Glutamatergic neuron (in vitro differentiated cells): ENCODE data around the gene LRRFIP2. TPM values are rescaled to one million over a fixed set of nuclear protein-coding genes. Genes with fewer than 3 reads are reported as not detected.
"Not testable (repeated sequence)": the region's sequence is repeated elsewhere in the genome, so short reads cannot be mapped to it uniquely, and the experiment has no call there.

Experiments
- DNase-seq: peaks from one replicate; pipeline ENCODE4 v3.0.0; 2022
- H3K27ac Mint-ChIP-seq: one replicate; pipeline ENCODE4 v1.8.0; 2020; ENCODE audit warnings: mild to moderate bottlenecking, mixed read lengths, inconsistent platforms; ENCODE audit not compliant: unreplicated experiment
- H3K27me3 Mint-ChIP-seq: one replicate; pipeline ENCODE4 v1.8.0; 2020; ENCODE audit warnings: mild to moderate bottlenecking, moderate library complexity, mixed read lengths, inconsistent platforms; ENCODE audit not compliant: unreplicated experiment
- H3K36me3 Mint-ChIP-seq: one replicate; pipeline ENCODE4 v1.8.0; 2020; ENCODE audit warnings: mild to moderate bottlenecking, mixed read lengths, inconsistent platforms; ENCODE audit not compliant: unreplicated experiment
- H3K4me1 Mint-ChIP-seq: one replicate; pipeline ENCODE4 v1.8.0; 2020; ENCODE audit warnings: mild to moderate bottlenecking, low read depth, mixed read lengths, inconsistent platforms; ENCODE audit not compliant: unreplicated experiment
- H3K4me3 Mint-ChIP-seq: one replicate; pipeline ENCODE4 v1.8.0; 2020; ENCODE audit warnings: mild to moderate bottlenecking, mixed read lengths, inconsistent platforms; ENCODE audit not compliant: unreplicated experiment
- H3K9me3 Mint-ChIP-seq: one replicate; pipeline ENCODE4 v1.8.0; 2020; ENCODE audit warnings: mild to moderate bottlenecking, moderate library complexity, mixed read lengths, inconsistent platforms; ENCODE audit not compliant: unreplicated experiment
- total RNA-seq: library from RNA; stranded (reverse); fragmentation: NEBNext Ultra II Directional; extraction: Animal tissue kit (Norgen Biotek cat#: 25700); gene quantifications from one replicate; pipeline ENCODE4 v1.2.1, GENCODE V29; 2021; ENCODE audit not compliant: unreplicated experiment
- TF ChIP-seq, protein P1 (sequence below): fragments of 200-600 bp; sonication (generic); IDR thresholded peaks from one replicate; pipeline ENCODE4 v1.5.0; 2021; ENCODE audit not compliant: partially characterized antibody, unreplicated experiment

The LRRFIP2 gene
- total RNA-seq, 1 donor from 2014 or later: 45.3 TPM

- H3K4me3 Mint-ChIP-seq: no peak overlapping the region
- peaks cover 5% of the 10 kb centered on the region for H3K4me1 Mint-ChIP-seq
- DNase-seq: no peak
- H3K9me3 Mint-ChIP-seq: no peaks in the 10 kb centered on the region
- H3K27me3 Mint-ChIP-seq: no peaks in the 10 kb centered on the region
- no peak overlapping the region for H3K27ac Mint-ChIP-seq
- H3K36me3 Mint-ChIP-seq: peaks cover 3% of the 10 kb centered on the region
- TF ChIP-seq, protein P1, sequence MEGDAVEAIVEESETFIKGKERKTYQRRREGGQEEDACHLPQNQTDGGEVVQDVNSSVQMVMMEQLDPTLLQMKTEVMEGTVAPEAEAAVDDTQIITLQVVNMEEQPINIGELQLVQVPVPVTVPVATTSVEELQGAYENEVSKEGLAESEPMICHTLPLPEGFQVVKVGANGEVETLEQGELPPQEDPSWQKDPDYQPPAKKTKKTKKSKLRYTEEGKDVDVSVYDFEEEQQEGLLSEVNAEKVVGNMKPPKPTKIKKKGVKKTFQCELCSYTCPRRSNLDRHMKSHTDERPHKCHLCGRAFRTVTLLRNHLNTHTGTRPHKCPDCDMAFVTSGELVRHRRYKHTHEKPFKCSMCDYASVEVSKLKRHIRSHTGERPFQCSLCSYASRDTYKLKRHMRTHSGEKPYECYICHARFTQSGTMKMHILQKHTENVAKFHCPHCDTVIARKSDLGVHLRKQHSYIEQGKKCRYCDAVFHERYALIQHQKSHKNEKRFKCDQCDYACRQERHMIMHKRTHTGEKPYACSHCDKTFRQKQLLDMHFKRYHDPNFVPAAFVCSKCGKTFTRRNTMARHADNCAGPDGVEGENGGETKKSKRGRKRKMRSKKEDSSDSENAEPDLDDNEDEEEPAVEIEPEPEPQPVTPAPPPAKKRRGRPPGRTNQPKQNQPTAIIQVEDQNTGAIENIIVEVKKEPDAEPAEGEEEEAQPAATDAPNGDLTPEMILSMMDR: no peak
These were observed 117.6 kb downstream of the LRRFIP2 start for GRCh38 chr3:37056826-37057225.

DNA sequence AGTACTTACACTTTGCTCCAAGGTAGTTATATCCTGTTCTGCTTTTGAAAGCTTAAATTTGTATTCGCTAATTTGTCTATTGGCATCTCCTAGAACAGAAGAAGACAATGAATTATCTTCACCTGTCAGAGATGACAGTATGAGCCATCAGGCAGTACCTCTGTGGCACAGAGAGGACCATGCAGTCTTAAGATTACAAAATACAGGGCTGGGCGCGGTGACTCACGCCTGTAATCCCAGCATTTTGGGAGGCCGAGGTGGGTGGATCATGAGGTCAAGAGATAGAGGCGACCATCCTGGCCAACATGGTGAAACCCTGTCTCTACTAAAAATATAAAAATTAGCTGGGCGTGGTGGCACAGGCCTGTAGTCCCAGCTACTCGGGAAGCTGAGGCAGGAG is 119.3 kb downstream of the LRRFIP2 start:
- H3K27ac Mint-ChIP-seq, DNase-seq, H3K4me1 Mint-ChIP-seq, H3K9me3 Mint-ChIP-seq, H3K27me3 Mint-ChIP-seq, H3K4me3 Mint-ChIP-seq, H3K36me3 Mint-ChIP-seq: not testable (repeated sequence)

GRCh38 chr3:37054370-37054769 is 120.0 kb downstream of the LRRFIP2 start:
- Mint-ChIP-seq H3K36me3 (no peaks in the 10 kb centered on the region), H3K9me3 (no peaks in the 10 kb centered on the region), H3K4me3 (no peak overlapping the region), H3K27ac (no peak overlapping the region), H3K27me3 (no peaks in the 10 kb centered on the region), H3K4me1 (peaks cover 5% of the 10 kb centered on the region)
- TF ChIP-seq, protein P1: no peak
- DNase-seq: no peak

DNA sequence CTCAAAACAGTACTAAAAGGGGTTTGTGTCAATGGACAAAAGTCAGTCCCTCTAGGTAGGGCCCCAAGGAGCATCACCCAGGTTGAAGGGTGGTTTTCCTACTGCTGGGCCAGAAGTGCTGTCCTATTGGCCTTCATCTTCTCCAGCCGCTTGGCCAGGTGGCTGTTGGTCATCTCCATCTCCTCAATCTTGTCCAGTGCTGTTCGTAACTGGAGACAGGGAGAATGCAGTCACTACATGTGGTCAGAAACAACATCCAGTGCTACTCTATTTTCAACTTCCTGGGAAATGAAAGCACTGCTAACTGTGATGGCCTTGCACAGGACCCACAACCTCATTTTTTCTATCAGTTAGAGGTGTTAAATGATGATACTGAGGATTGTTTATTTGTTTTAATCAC is 120.6 kb downstream of the LRRFIP2 start:
- peaks cover 5% of the 10 kb centered on the region for H3K4me1 Mint-ChIP-seq
- DNase-seq: no peak
- no peaks in the 10 kb centered on the region for H3K9me3 Mint-ChIP-seq
- no peak overlapping the region for H3K27ac Mint-ChIP-seq
- H3K4me3 Mint-ChIP-seq: no peak overlapping the region
- no peaks in the 10 kb centered on the region for H3K27me3 Mint-ChIP-seq
- H3K36me3 Mint-ChIP-seq: no peaks in the 10 kb centered on the region
- TF ChIP-seq, protein P1: no peak

DNA sequence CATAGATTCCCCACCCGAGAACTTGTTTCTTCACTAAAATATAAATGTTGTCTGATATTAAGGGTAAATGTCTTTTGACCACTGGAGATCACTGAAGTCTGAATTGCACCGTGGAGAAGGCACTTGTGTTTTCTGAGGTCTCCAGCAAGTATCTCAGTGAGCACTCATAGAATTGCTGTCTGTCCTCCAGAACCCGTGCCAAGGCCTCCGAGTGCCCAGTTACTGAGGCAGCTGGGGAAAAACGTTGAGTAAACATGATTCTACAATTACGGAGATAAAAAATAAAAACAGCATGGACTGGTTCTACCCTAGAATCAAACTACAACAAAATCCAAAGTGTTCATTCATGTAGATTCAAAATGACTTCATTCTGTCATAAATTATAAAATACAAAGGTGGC is 121.0 kb downstream of the LRRFIP2 start:
- no peak overlapping the region for H3K4me3 Mint-ChIP-seq
- TF ChIP-seq, protein P1: no peak
- peaks cover 5% of the 10 kb centered on the region for H3K4me1 Mint-ChIP-seq
- no peaks in the 10 kb centered on the region for H3K9me3 Mint-ChIP-seq
- no peaks in the 10 kb centered on the region for H3K36me3 Mint-ChIP-seq
- no peaks in the 10 kb centered on the region for H3K27me3 Mint-ChIP-seq
- no peak for DNase-seq
- no peak overlapping the region for H3K27ac Mint-ChIP-seq

- H3K36me3 Mint-ChIP-seq: no peaks in the 10 kb centered on the region
- peaks cover 5% of the 10 kb centered on the region for H3K4me1 Mint-ChIP-seq
- no peak overlapping the region for H3K27ac Mint-ChIP-seq
- DNase-seq: no peak
- H3K9me3 Mint-ChIP-seq: no peaks in the 10 kb centered on the region
- H3K4me3 Mint-ChIP-seq: no peak overlapping the region
- TF ChIP-seq, protein P1: no peak
- H3K27me3 Mint-ChIP-seq: no peaks in the 10 kb centered on the region
These were observed 121.5 kb downstream of the LRRFIP2 start for GRCh38 chr3:37052860-37053259.
